DND-41 (cell line): Measurements from ENCODE around the gene LLGL2.

Experiments used
- EZH2 ChIP-seq: IDR thresholded peaks from 3 replicates; pipeline ENCODE4 v1.6.1; 2012; ENCODE audit warnings: borderline replicate concordance, low read depth, mild to moderate bottlenecking, moderate library complexity, low read length, inconsistent platforms; ENCODE audit not compliant: severe bottlenecking
- TF ChIP-seq, protein P1 (sequence below): IDR thresholded peaks from 2 replicates; pipeline ENCODE4 v1.5.1; 2012; ENCODE audit warnings: borderline replicate concordance, low read length, moderate library complexity, mild to moderate bottlenecking; ENCODE audit not compliant: poor library complexity, severe bottlenecking; ENCODE audit errors: extremely low read depth

DNA sequence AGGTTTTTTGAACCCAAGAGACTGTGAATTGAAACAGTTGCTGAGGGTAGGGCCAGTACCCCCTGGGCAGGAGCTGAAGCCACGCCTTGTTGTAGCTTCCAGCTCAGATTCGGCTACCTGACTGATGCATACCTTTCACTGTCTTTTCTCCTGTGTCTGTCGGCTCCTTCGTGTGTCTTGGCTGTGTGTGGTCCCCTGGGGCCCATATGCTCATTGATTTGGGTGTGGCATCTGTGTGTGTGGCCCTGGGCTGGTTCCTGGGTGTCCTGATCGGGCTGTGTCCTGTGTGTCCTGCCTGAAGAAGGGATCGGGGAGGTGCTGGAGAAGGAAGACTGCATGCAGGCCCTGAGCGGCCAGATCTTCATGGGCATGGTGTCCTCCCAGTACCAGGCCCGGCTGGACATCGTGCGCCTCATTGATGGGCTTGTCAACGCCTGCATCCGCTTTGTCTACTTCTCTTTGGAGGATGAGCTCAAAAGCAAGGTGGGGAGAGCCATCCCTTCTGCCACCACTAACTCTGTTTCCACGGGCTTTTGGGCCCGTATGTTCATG is 31.1 kb upstream of the LLGL2 start:
- TF ChIP-seq, protein P1, sequence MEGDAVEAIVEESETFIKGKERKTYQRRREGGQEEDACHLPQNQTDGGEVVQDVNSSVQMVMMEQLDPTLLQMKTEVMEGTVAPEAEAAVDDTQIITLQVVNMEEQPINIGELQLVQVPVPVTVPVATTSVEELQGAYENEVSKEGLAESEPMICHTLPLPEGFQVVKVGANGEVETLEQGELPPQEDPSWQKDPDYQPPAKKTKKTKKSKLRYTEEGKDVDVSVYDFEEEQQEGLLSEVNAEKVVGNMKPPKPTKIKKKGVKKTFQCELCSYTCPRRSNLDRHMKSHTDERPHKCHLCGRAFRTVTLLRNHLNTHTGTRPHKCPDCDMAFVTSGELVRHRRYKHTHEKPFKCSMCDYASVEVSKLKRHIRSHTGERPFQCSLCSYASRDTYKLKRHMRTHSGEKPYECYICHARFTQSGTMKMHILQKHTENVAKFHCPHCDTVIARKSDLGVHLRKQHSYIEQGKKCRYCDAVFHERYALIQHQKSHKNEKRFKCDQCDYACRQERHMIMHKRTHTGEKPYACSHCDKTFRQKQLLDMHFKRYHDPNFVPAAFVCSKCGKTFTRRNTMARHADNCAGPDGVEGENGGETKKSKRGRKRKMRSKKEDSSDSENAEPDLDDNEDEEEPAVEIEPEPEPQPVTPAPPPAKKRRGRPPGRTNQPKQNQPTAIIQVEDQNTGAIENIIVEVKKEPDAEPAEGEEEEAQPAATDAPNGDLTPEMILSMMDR: no peak
- no peak for TF ChIP-seq EZH2
